Measurements from ENCODE around the gene WDR1.

Gene WDR1

DNA sequence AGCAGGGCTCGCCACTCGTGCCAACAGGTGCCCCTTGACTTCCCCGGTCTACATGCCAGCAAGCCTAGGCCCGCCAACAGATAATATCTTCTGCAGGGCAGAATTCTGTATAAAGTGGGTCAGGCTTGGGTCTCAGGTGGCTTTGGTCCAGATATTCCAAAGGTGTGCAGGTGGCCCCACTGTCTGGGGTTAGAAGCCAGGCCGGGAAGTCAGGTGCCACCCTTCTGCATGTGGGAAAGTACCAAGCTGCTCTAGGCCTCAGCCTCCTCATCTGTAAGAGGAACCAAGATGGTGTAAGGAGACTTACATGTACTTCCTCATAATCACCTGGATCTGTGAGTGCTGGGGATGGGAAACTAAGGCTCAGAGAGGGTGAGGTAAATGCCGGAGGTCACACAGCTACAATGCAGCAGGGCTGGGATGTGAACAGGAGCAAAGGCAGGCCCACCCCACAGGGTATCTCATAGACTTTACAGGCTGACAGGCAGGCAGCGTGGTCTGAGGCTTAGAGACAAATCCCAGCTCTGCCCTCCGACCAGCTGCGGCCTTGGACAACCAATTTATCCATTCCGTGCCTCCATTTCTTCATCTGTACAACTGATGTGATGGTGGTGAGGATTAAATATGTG, 35.9 kb downstream of the WDR1 start:
- Mint-ChIP-seq H3K27me3 (no peaks in the 10 kb centered on the region), H3K36me3 (ENCODE audit: low read depth) (peaks cover 85% of the 10 kb centered on the region), H3K27ac (no peak overlapping the region), H3K9me3 (no peaks in the 10 kb centered on the region), H3K4me1 (ENCODE audit: low read depth) (no peaks in the 10 kb centered on the region), H3K4me3 (no peak overlapping the region)

DNA sequence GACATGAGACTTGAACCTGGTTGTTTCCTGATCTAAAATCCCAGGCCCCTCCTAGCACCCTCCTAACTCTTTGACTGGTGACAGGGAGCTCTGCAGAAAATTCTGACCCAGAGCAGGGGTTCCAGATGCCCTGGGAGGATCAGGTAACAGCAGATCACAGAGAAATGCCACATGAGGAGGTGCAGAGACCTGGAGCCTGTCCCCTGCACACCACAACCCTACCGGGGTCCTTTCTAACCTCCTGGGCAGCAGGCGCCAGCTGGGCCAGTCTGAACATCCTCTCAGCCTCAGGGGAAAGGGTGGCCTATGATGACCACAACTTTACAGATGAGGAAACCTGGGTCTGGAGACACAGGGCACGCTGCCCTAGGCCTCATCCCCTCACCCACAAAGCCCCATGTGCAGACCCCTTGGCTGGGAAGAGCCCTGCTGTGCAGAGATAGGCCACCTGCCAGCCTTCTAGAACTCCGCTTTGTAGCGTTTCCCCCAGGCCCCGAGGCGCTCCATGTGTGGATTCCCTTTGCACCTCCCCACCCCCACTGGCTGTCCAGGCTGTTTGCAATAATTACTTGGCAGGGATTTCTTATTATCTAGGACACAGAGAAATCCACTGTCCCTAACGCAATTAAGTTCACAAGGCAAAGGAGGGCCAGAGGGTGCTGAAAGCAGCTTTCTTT, 36.5 kb downstream of the WDR1 start:
- Mint-ChIP-seq H3K9me3 (no peaks in the 10 kb centered on the region), H3K36me3 (ENCODE audit: low read depth) (peaks cover 84% of the 10 kb centered on the region), H3K27me3 (no peaks in the 10 kb centered on the region), H3K4me1 (ENCODE audit: low read depth) (no peaks in the 10 kb centered on the region), H3K27ac (peak overlapping the region; percentile 41), H3K4me3 (no peak overlapping the region)

DNA sequence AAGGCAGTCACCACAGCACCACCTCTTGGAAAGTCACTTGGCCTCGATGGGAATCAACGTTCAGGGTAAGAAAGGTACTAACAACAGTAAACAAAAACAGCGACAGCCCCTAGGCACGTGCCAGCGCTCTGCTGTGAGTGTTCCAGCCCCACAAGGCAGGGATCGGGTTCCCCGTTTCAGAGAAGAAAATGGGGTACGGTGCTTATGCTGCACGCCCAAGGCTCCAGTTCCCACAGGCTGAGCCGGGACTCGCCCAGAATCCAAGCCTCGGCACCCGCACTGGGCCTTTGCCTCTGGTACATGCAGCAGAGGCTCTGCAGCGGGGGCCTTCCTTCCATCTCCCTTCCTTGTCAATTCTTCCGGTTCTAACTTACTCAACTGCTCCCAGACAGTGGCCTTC, 37.3 kb downstream of the WDR1 start:
- peaks cover 84% of the 10 kb centered on the region for H3K36me3 Mint-ChIP-seq (ENCODE audit: low read depth)
- H3K27ac Mint-ChIP-seq = peak overlapping the region; percentile 41
- no peaks in the 10 kb centered on the region for H3K4me1 Mint-ChIP-seq (ENCODE audit: low read depth)
- H3K27me3 Mint-ChIP-seq = no peaks in the 10 kb centered on the region
- H3K9me3 Mint-ChIP-seq = no peaks in the 10 kb centered on the region
- no peak overlapping the region for H3K4me3 Mint-ChIP-seq

DNA sequence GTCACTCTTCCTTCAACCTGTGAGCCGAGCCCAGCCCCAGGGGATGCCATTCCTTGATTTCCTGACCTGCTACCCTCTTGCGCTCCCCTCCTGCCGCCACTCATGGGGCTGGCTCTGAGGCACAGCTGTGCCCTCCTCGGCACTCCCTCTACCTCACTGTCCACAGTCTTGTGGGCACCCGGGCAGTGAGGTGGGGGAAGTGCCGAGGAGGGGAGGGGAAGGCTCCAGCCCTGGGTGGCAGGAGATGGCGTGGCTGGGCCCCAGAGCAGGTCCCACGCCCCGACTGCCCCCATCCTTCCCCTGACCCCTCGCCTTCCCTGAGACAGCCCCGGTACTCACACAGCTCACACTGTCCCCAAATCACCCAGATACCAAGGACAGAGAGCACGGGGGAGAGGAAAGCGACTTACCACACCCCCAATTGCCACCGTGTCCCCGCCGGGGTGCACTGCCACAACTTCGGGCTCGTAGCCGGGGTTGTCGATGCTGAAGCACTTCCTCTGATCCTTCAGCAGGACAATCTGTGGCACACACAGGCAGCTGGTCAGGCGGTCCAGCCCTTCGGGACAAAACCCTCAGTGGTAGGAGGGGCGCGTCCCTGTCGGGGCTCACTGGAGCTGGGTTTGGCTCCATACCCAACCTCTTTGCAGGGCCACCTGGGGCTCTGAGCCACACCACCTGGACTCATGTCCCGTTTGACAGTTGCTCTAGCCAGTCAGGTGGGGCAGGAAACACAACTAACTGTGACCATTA, 37.9 kb downstream of the WDR1 start:
- no peak overlapping the region for H3K27ac Mint-ChIP-seq
- H3K36me3 Mint-ChIP-seq (ENCODE audit: low read depth) = peaks cover 84% of the 10 kb centered on the region
- no peak overlapping the region for H3K4me3 Mint-ChIP-seq
- H3K27me3 Mint-ChIP-seq = no peaks in the 10 kb centered on the region
- no peaks in the 10 kb centered on the region for H3K4me1 Mint-ChIP-seq (ENCODE audit: low read depth)
- H3K9me3 Mint-ChIP-seq = no peaks in the 10 kb centered on the region

DNA sequence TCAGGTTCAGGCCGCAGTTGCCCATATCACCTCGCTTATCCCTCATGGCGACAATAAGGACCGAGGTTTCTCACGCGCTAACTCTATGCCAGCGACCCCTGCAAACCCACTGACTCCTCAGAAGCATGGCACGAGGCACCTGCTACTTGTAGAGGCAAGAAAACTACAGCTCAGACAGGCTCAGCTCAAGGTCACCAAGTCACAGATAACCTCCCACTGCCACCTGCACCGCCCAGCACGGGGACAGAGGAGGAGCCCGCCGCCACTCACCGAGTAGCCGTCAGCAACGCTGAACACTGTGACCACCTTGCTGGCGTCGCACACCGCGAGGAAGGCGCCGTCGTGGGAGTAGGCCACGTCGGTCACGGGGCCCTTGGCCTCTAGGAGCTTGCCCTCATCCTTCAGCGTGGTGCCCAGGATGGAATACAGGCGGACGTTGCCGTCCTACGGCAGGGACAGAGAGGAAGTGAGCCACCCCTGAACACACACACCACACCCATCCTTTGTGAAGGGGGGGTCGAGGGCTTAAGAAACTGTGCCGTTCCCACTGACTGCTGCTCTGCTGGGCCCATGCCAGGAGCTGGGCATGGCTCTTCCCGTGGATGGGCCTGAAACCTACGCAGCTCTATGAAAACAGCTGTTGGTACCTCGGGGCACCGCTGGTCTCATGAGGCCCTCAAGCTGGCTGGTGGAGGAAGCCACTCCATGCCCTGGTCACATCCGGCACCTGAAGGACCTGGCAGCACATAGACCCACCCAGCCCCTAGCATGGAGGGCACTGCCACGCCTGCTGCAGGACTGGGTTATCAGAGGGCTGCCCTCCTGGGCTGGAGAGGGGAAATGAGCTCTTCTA, 38.9 kb downstream of the WDR1 start:
- H3K36me3 Mint-ChIP-seq (ENCODE audit: low read depth) = peaks cover 84% of the 10 kb centered on the region
- no peaks in the 10 kb centered on the region for H3K27me3 Mint-ChIP-seq
- no peaks in the 10 kb centered on the region for H3K9me3 Mint-ChIP-seq
- no peak overlapping the region for H3K27ac Mint-ChIP-seq
- H3K4me1 Mint-ChIP-seq (ENCODE audit: low read depth) = no peaks in the 10 kb centered on the region
- no peak overlapping the region for H3K4me3 Mint-ChIP-seq

DNA sequence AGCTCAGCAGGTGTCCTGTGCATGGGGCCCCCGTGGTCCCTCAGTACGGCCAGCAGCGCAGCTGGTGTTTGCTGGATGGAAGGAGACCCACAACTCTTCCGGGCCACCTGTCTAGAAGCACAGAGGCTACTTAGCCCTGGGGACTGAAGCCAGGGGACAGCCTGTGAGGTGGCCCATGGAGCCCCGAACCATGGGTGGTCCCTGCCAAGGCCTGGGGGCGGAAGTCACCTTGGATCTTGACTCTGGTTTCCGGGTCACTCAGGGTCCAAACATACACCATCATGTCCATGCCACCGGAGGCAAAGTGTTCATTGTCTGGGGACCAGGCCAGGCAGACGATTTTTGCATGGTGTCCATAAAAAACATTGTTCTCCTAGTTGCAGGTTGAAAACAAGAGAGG, 39.5 kb downstream of the WDR1 start:
- no peaks in the 10 kb centered on the region for H3K27me3 Mint-ChIP-seq
- peaks cover 84% of the 10 kb centered on the region for H3K36me3 Mint-ChIP-seq (ENCODE audit: low read depth)
- no peak overlapping the region for H3K27ac Mint-ChIP-seq
- no peaks in the 10 kb centered on the region for H3K4me1 Mint-ChIP-seq (ENCODE audit: low read depth)
- no peak overlapping the region for H3K4me3 Mint-ChIP-seq
- no peaks in the 10 kb centered on the region for H3K9me3 Mint-ChIP-seq

DNA sequence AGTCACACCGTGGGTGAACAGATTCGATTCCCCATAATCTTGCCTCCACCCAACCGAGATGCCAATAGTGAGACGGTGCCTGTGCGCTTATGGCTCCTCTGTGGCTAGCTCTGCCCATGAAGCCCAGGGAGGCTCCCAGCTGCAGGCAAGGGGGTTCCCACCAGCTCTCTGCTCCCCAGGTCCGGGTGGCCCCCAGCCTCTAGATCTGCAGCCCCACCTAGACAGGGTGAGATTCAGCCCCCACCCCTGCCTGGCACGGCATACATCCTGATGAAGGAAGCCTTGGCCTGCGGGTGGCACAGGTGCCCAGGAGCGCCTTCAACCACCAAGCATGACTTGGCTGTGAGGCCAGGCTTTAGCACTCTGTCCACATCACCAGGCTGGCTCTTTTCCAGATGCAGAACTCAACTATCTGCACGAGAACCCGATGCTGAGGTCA, 40.6 kb downstream of the WDR1 start:
- H3K4me3 Mint-ChIP-seq = no peak overlapping the region
- no peaks in the 10 kb centered on the region for H3K27me3 Mint-ChIP-seq
- H3K9me3 Mint-ChIP-seq = no peaks in the 10 kb centered on the region
- no peaks in the 10 kb centered on the region for H3K4me1 Mint-ChIP-seq (ENCODE audit: low read depth)
- no peak overlapping the region for H3K27ac Mint-ChIP-seq
- peaks cover 89% of the 10 kb centered on the region for H3K36me3 Mint-ChIP-seq (ENCODE audit: low read depth)

DNA sequence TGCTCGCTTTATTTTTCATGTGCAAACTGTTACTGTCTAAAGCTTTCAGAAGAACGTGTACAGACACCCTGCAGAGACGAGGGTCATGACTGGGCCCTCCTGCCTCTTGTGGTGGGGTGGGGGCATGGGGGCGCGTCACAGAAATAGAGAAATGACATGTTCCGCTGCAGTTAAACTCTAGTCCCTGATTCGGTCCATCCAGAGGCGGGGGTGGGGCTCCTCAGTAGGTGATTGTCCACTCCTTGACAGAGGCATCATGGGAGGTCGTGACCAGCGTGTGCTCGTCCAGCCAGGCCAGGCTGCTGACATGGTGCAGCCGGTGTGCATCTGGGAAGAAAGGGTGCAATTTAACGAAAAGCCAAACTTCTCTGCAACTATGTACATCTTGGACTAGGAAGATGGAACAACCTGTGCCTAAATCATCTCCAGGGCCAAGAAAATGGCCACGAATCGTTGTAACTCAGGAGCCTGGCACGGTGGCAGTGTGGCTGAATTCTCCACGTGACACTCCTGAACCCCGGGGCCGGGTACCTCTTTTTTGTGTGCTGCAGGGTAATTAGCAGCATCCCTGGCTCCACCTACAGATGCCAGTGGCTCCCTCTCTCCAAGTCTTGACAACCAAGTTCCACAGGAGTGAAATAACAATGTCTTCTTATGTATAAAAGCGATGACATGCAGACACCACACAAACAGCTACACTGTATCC, 41.3 kb downstream of the WDR1 start:
- no peak overlapping the region for H3K4me3 Mint-ChIP-seq
- H3K4me1 Mint-ChIP-seq (ENCODE audit: low read depth) = no peaks in the 10 kb centered on the region
- peaks cover 83% of the 10 kb centered on the region for H3K36me3 Mint-ChIP-seq (ENCODE audit: low read depth)
- H3K27me3 Mint-ChIP-seq = no peaks in the 10 kb centered on the region
- no peaks in the 10 kb centered on the region for H3K9me3 Mint-ChIP-seq
- H3K27ac Mint-ChIP-seq = peak overlapping the region; percentile 52

DNA sequence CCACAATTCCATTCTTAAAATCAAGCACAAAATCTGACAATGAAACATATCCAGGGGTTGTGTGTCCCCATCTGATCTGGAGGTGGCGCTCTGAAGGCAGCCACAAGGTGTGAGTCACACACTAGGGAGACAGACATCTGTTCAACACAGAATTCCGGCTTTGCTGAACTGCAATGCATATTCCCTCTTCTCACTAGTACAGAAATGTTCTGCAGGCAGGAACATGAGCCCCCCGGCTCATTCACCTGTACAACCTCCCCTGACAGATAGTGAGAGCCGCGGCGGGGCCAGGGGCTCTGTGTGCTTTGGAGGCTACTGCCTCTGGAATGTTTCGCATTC, 41.9 kb downstream of the WDR1 start:
- H3K4me3 Mint-ChIP-seq = no peak overlapping the region
- H3K4me1 Mint-ChIP-seq (ENCODE audit: low read depth) = no peaks in the 10 kb centered on the region
- H3K36me3 Mint-ChIP-seq (ENCODE audit: low read depth) = peaks cover 85% of the 10 kb centered on the region
- no peaks in the 10 kb centered on the region for H3K9me3 Mint-ChIP-seq
- H3K27ac Mint-ChIP-seq = peak overlapping the region; percentile 14
- H3K27me3 Mint-ChIP-seq = no peaks in the 10 kb centered on the region

DNA sequence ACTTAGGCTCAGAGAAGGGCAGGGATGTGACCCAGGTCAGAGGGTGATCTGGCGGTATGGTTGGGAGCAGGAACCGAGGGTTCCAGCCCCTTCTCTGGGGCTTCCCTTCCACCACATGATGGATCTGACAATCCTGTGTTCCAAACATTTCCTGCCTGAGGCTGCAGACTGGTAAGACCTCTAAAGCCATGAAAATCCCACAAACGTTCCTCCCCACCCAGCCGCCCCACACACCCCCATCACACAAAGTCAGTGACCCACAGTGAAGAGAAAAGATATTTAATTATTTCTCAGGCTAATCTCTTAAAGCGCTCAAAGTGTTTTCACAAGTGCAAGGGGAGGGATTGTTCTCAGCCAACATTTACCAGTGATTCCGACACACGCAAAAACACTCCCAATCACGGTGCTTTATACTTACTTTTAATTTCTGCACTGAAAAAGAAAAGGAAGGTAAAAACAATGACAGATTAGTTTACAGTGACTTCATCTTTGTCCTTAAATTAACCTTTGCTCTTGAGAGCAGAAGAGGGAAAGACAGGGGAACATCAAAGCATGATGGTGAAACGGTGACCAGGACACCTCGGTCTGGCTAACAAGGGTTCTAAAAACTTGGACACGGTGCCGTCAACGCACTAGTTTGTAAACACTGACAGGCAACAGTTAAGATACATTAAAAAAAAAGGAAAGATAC, 42.4 kb downstream of the WDR1 start:
- Mint-ChIP-seq H3K9me3 (no peaks in the 10 kb centered on the region), H3K4me3 (no peak overlapping the region), H3K4me1 (ENCODE audit: low read depth) (no peaks in the 10 kb centered on the region), H3K27me3 (no peaks in the 10 kb centered on the region), H3K27ac (peak overlapping the region; percentile 14), H3K36me3 (ENCODE audit: low read depth) (peaks cover 84% of the 10 kb centered on the region)

DNA sequence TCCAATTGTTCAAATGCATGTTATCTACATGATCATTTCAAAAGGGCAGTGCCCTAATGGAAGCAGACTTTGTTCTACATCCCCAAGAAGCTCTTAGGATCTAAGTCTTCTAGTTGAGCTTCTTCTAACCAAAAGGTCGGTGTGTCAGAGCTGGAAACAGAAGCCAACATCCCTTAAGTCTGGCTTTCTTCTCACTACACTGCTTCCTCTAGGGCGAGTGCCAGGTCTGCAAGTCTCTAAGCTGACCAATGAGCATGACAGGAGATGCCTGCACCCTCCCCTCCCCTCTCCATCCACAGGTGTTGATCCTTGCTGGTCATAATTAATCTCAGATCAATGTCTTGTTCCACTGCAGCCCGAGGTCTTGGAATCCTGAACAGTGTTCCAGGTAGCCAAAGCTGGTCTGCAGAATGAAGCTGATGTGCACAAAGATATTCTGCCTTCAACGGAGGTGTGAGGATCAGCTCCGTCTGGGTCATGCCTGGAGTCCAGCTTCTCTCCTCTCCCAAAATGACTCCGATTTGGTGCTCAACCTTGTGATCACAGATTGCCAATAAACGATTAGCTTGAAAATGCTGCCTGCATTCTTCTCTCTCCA, 44.1 kb downstream of the WDR1 start:
- H3K27me3 Mint-ChIP-seq = no peaks in the 10 kb centered on the region
- no peaks in the 10 kb centered on the region for H3K9me3 Mint-ChIP-seq
- H3K27ac Mint-ChIP-seq = peak overlapping the region; percentile 57
- H3K36me3 Mint-ChIP-seq (ENCODE audit: low read depth) = peaks cover 70% of the 10 kb centered on the region
- no peak overlapping the region for H3K4me3 Mint-ChIP-seq
- no peaks in the 10 kb centered on the region for H3K4me1 Mint-ChIP-seq (ENCODE audit: low read depth)

DNA sequence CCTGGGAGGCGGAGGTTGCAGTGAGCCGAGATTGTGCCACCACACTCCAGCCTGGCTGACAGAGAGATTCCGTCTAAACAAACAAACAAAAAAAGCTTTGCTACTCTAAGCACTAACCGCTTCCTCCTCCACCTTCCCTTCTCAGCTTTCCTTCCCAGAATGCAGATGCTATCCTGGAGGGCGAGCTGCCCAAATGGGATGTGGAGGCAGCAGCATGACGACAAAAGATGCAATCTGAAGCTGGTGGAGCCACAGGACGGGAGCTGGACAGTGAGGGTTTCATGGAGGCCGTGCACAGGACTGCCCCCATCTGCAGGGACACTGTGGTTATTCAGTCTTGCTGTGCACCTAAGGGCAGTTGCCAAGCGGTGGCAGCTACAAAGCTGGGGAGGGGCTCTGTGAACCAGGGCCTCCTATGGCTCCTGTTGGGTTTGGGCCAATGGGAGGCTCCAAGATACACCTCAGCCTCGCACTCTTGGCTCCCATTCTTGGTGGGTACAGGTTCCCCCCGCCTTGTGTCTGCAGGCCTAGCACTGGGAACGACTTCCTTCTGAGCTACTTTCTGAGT, 47.4 kb downstream of the WDR1 start:
- peaks cover 57% of the 10 kb centered on the region for H3K36me3 Mint-ChIP-seq (ENCODE audit: low read depth)
- H3K27ac Mint-ChIP-seq = no peak overlapping the region

More for the DNA sequence above, 47.4 kb downstream of the WDR1 start:
- Mint-ChIP-seq H3K9me3 (no peaks in the 10 kb centered on the region), H3K27me3 (no peaks in the 10 kb centered on the region), H3K4me1 (ENCODE audit: low read depth) (no peaks in the 10 kb centered on the region), H3K4me3 (no peak overlapping the region)
